Endothelial cell (in vitro differentiated cells): ENCODE results near the gene NAA80. TPM values are rescaled to one million over a fixed set of nuclear protein-coding genes. Genes with fewer than 3 reads are reported as not detected.
A peak's percentile ranks its signal among the peaks of the same experiment; 100 is the strongest.

Source experiments
- DNase-seq: peaks from one replicate; pipeline ENCODE4 v3.0.0; 2021; ENCODE audit warnings: low spot score
- H3K27ac Mint-ChIP-seq: one replicate; pipeline ENCODE4 v1.8.0; 2021; ENCODE audit warnings: mixed read lengths, inconsistent platforms; ENCODE audit not compliant: unreplicated experiment
- H3K27me3 Mint-ChIP-seq: one replicate; pipeline ENCODE4 v1.8.0; 2021; ENCODE audit warnings: mild to moderate bottlenecking, moderate library complexity, mixed read lengths, inconsistent platforms; ENCODE audit not compliant: unreplicated experiment
- H3K36me3 Mint-ChIP-seq: one replicate; pipeline ENCODE4 v1.8.0; 2021; ENCODE audit warnings: mild to moderate bottlenecking, low read depth, mixed read lengths, inconsistent platforms; ENCODE audit not compliant: unreplicated experiment
- H3K4me1 Mint-ChIP-seq: one replicate; pipeline ENCODE4 v1.8.0; 2021; ENCODE audit warnings: mild to moderate bottlenecking, mixed read lengths, inconsistent platforms; ENCODE audit not compliant: unreplicated experiment
- H3K4me3 Mint-ChIP-seq: one replicate; pipeline ENCODE4 v1.8.0; 2021; ENCODE audit warnings: mild to moderate bottlenecking, mixed read lengths, inconsistent platforms; ENCODE audit not compliant: unreplicated experiment
- H3K9me3 Mint-ChIP-seq: one replicate; pipeline ENCODE4 v1.8.0; 2021; ENCODE audit warnings: mixed read lengths, inconsistent platforms; ENCODE audit not compliant: unreplicated experiment
- total RNA-seq: library from RNA; stranded (reverse); fragmentation: NEBNext Ultra II Directional; extraction: Animal tissue kit (Norgen Biotek cat#: 25700); gene quantifications from one replicate; pipeline ENCODE4 v1.2.1, GENCODE V29; 2021; ENCODE audit not compliant: unreplicated experiment
- TF ChIP-seq, protein P1 (sequence below): fragments of 200-600 bp; sonication (generic); IDR thresholded peaks from one replicate; pipeline ENCODE4 v1.5.0; 2021; ENCODE audit warnings: antibody characterized with exemption; ENCODE audit not compliant: unreplicated experiment

NAA80 gene
- total RNA-seq, 1 donor from 2014 or later, result 17.1 TPM

DNA sequence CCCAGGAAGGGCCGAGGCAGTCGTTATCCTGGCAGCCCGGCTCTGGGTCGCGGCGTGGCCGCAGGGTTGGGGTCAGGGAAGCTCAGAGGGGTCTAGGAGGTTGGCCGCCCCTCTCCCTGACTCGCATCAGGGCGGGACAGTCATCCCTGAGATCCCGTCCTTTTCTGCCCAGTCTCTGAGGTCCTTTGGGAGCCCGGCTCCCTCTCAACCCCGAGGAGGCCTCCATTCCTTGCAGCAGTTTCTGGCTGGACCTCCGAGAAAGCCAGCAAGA, 22.8 kb upstream of the NAA80 start:
- peak overlapping the region; percentile 97 for H3K27ac Mint-ChIP-seq
- no peaks in the 10 kb centered on the region for H3K9me3 Mint-ChIP-seq
- H3K4me3 Mint-ChIP-seq, result peak overlapping the region; percentile 92

DNA sequence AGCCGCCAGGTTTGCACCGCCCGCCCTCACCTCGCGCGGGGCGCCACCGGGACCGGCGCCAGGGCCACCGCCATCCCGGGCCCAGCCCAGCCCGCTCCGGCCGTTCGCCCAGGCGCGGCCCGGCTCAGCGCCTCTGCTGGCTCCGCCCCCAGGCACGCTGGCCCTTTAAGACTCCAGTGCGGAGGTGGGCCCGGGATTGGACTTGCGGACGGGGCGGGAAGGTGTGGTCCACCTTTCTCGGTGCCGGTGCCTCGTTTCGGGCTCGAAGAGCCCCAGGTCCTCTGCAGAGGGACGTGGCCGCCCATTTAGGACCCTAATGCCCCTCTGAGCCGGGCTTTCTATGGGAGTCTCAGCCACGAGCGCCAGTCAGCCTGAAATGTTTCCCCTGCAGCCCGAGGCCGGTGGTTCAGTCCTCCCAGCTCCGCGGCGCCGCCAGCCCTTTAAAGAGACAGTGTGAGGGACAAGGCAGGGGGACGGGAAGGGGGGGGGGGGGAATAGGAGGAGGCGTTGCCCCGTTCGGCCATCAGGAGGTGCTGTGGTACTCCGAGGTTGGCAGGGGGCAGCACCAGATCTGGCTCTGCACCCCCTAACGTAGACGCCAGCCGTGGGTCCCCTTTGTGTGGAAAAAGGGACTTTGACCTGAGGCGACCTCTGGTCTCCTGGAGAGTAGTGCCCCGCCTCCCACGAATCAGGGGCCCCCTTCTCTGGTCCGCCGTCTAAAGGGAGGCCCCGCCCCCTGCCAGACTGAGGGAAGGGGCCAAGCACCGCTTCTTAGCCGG, 22.3 kb upstream of the NAA80 start:
- H3K27me3 Mint-ChIP-seq, result peaks cover 26% of the 10 kb centered on the region

More for the DNA sequence above, 22.8 kb upstream of the NAA80 start:
- H3K36me3 Mint-ChIP-seq, result peaks cover 30% of the 10 kb centered on the region
- TF ChIP-seq, protein P1, sequence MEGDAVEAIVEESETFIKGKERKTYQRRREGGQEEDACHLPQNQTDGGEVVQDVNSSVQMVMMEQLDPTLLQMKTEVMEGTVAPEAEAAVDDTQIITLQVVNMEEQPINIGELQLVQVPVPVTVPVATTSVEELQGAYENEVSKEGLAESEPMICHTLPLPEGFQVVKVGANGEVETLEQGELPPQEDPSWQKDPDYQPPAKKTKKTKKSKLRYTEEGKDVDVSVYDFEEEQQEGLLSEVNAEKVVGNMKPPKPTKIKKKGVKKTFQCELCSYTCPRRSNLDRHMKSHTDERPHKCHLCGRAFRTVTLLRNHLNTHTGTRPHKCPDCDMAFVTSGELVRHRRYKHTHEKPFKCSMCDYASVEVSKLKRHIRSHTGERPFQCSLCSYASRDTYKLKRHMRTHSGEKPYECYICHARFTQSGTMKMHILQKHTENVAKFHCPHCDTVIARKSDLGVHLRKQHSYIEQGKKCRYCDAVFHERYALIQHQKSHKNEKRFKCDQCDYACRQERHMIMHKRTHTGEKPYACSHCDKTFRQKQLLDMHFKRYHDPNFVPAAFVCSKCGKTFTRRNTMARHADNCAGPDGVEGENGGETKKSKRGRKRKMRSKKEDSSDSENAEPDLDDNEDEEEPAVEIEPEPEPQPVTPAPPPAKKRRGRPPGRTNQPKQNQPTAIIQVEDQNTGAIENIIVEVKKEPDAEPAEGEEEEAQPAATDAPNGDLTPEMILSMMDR, result peak; percentile 13
- H3K27me3 Mint-ChIP-seq, result peaks cover 25% of the 10 kb centered on the region
- H3K4me1 Mint-ChIP-seq, result peaks cover 53% of the 10 kb centered on the region
- no peak for DNase-seq

DNA sequence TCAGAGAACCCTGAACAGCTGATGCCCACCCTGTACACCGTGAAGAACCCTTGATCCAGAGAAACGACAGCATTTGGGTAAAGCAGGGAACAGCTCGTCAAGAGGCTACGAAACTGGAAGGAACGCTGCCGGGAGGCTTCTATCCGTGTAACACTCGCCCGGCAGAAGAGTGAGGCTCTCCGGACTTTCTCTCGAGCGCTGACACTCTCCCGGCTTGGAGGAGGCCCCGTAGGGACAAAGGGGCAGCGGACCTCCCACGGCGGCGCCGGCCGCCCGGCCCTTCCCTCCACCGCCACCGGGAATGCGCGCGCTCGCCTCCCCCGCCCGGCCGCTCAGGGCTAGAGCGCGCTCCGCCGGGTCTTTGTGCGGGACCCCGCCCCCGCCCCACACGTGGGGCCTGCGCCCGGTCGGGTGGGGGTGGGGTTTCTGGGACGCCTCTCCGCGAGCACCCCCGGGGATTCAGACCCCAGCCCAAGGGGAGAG, 21.7 kb upstream of the NAA80 start:
- Mint-ChIP-seq H3K4me1 (peaks cover 52% of the 10 kb centered on the region), H3K27ac (peak overlapping the region; percentile 77), H3K36me3 (peaks cover 36% of the 10 kb centered on the region), H3K4me3 (peak overlapping the region; percentile 96), H3K9me3 (no peaks in the 10 kb centered on the region), H3K27me3 (peaks cover 26% of the 10 kb centered on the region)
- TF ChIP-seq, protein P1, result no peak
- peak; percentile 65 for DNase-seq

More for the DNA sequence above, 22.3 kb upstream of the NAA80 start:
- DNase-seq, result peak; percentile 84
- H3K27ac Mint-ChIP-seq, result peak overlapping the region; percentile 48
- H3K9me3 Mint-ChIP-seq, result no peaks in the 10 kb centered on the region
- peaks cover 51% of the 10 kb centered on the region for H3K4me1 Mint-ChIP-seq
- H3K36me3 Mint-ChIP-seq, result peaks cover 35% of the 10 kb centered on the region
- TF ChIP-seq, protein P1, result peak; percentile 48
- peak overlapping the region; percentile 92 for H3K4me3 Mint-ChIP-seq

DNA sequence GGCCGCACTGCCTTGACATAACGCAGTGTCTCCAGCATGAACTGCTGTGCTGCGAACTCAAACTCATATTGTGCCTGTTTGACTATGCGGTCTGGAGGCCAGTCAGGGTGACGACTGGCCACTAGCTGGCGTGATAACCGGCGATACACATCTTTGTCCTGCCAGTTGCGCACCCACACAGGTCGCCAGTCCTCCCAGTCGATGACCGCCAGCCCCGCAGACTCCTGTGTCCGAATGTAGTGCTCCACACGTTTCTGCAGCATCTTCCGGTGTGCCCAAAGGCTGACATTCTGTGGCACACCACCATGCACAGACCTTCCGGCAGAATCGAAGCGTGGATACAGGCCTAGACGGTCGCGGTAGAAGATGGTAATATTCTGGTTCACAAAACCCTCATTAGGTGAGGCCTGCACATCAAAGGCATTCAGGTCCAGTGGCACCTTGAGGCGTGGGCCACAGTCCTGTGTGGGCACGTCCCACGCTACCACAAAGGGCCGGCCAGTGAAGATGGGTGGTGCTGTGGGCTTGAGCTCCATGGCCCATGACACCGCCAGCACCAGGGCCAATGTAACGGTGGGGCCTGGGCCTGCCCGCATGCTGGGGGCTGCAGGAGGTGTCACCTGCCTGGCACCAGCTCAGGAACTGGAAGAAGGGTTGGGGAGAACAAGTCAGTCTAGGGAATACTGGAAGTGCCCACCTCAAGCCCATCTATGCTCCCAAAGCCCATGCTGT, 20.9 kb upstream of the NAA80 start:
- Mint-ChIP-seq H3K27me3 (peaks cover 26% of the 10 kb centered on the region), H3K4me3 (peak overlapping the region; percentile 96), H3K9me3 (no peaks in the 10 kb centered on the region), H3K36me3 (peaks cover 41% of the 10 kb centered on the region), H3K4me1 (peaks cover 55% of the 10 kb centered on the region), H3K27ac (peak overlapping the region; percentile 77)
- DNase-seq, result peak; percentile 4
- TF ChIP-seq, protein P1, result no peak
